GM20000 (cell line): Measurements from ENCODE around the gene CCDC154.

Experiments used
- DNase-seq: peaks from one replicate; pipeline ENCODE4 v3.0.0; 2012; ENCODE audit warnings: low spot score
- TF ChIP-seq, protein P1 (sequence below): IDR thresholded peaks from 2 replicates; pipeline ENCODE4 v1.5.1; 2012; ENCODE audit warnings: mild to moderate bottlenecking, control low read depth; ENCODE audit errors: extremely low read depth, missing control alignments

Gene CCDC154

DNA sequence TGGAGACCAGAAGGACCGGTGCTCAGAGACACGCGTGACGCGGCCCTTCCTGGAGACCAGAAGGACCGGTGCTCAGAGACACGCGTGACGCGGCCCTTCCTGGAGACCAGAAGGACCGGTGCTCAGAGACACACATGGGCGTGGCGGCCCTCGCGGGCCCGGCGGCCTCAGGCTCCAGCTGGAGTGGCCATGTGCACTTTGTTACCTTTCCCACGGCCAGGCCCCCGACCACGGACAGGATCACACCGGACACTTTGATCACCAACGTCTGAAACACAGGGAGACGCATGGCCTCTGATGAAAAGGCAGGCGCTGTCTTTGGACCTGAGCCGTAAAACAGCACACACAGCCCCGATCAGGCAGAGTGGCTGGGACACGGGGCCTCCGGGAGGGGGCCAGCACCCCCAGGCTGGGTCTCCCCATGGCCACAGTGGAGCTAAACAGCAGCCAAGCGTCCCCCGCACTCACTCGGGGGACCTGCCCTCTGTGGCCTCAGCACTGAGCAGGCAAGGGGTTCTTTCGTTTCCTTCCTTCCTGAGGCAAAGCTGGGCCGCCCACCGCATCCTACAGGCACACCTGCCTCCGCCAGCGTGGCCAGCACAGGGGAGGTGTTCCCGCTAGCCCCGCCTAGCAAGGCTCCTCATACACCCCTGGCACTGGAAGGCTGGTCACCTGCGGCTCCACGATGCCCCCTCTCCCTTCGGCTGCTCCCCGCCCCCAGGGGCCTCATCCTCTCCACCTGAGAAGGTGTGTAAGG is 13.3 kb upstream of the CCDC154 start:
- TF ChIP-seq, protein P1, sequence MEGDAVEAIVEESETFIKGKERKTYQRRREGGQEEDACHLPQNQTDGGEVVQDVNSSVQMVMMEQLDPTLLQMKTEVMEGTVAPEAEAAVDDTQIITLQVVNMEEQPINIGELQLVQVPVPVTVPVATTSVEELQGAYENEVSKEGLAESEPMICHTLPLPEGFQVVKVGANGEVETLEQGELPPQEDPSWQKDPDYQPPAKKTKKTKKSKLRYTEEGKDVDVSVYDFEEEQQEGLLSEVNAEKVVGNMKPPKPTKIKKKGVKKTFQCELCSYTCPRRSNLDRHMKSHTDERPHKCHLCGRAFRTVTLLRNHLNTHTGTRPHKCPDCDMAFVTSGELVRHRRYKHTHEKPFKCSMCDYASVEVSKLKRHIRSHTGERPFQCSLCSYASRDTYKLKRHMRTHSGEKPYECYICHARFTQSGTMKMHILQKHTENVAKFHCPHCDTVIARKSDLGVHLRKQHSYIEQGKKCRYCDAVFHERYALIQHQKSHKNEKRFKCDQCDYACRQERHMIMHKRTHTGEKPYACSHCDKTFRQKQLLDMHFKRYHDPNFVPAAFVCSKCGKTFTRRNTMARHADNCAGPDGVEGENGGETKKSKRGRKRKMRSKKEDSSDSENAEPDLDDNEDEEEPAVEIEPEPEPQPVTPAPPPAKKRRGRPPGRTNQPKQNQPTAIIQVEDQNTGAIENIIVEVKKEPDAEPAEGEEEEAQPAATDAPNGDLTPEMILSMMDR, result no peak
- no peak for DNase-seq

DNA sequence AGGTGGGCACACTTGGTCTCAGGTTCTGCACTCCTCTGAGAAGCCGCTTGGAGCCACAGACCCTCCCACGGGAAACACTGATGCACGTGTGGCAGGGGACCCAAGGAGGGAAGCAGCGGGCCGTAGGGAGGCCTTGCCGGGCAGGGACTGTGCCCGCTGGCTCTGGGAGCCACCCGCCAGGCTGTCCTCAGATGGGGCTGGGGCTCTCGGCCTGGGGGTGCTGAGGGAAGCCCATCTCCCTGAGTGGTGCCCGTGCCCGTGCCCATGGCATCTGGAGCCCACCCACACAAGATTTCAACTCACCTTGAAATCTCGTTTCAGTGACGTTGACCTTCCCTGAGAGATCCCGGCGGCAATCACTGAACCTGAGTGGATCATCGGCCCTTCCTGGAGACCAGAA is 12.6 kb upstream of the CCDC154 start:
- TF ChIP-seq, protein P1, result no peak
- DNase-seq, result no peak

DNA sequence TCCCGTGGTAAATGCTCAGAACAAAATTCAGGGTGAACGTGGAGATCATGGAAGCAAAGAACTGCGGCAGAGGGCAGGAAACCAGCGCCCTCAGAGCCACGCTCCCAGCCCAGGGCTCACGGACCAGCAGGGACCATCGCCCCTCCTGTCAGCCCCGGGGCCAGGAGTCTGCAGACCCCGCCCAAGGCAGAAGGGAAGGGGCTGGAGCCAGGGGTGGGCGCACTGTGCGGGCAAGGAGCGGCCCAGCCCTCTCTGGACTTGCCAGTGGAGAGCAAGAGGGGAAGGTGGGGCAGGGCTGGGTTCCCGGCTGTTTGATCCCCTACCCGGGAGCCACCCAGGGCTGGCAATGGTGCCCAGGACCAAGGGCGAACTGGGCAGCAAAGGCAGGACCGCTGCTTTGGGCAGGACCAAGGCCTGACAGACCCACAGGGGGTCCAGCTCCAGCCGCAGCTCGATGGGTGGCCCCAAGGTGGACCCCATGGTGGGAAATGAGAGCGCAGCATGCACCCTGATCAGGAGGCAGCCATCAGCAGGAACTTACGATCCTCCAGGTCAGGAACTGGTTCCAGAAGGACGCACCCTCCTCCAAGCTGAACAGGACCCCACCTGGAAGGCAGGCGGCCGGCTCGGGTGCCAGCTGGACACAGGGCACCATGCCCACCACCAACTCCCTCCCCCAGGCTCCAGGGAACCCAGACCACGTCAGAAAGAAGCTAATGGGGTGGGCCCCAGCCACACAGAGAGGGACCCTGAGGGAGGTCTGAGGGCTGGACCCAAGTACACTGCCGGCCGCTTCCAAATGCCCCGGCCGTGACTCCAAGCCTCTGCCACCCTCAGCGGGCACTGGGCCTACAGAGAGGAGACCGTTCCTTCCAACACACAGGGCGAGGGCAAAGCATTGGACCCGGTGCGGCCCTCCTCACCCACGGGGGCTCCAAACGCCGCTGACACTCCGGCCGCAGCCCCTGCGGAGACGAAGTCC is 11.1 kb upstream of the CCDC154 start:
- DNase-seq, result no peak
- TF ChIP-seq, protein P1, result no peak

DNA sequence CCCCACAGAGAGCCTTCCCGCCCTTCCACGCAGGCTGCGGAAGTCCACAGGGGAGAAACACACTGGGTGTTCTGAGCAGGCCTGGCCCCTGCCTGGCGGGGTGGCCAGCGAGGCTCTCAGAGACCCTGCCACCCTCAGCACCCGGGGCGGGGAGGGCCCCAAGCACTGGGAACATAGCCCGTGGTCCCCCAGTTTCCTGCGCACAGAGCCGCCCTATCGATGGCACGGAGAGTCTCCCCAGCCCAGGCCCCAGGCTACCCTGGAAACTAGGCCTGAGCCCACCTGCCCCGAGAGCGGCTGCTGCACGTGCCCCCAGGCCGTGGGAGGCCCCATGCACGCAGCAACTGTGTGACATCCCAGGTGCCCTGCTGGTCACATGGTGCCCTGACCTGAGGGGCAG is 10.2 kb upstream of the CCDC154 start:
- no peak for DNase-seq

DNA sequence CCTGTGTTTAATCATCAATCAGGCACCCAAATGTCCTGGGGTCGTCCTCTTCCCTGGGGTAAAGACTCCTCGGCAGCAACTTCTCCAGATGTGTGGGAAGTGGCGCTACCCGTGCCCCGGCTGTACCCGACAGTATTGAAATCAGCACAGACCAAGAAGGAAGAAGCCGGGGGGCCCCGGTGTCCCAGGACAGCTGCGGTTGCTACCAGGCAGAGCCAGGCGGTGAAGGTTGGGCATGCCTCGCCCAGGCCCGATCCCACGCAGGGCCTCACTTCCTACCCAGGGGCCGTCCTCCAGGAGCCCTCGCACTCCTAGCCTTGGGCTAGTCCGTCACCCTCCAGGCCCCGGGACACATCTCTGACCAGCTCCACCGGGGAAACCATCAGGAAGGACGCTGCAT is 9.0 kb upstream of the CCDC154 start:
- TF ChIP-seq, protein P1, result no peak
- DNase-seq, result no peak

More for the DNA sequence above, 10.2 kb upstream of the CCDC154 start:
- TF ChIP-seq, protein P1, result no peak

DNA sequence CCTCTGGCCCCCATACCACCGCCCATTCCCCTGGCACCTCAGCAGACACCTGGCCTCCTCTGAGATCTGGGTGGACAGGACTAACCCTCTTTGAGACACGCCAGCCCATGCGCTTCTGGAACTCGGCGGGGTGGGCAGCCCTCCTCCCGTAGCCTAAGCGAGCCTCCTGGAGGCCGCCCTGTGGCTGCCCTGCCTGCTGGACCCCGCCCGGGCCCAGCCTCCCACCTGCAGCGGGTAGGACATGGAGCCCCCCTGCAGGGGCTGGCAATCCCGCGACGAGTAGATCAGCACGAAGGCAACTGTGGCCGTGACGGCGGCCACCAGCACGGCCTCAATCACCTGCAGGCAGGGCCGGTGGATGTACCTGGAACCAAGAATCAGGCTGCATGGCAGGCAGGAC is 8.2 kb upstream of the CCDC154 start:
- no peak for DNase-seq
- TF ChIP-seq, protein P1, result no peak
